Upper lobe of left lung (tissue), 4 donors: ENCODE results near the gene C10orf71.

Experiments used
- CTCF ChIP-seq, 6 experiments: fragments of 450-650 bp in 4 of 6; fragments of 200-600 bp in 2 of 6; sonication (generic) in 2 of 6; IDR thresholded peaks; one replicate each; pipeline ENCODE4 v1.5.1; 2016 to 2019; ENCODE audit warnings: antibody characterized with exemption in 6 of 6
- EP300 ChIP-seq, 4 donors: sonication (generic); formaldehyde crosslinking; IDR thresholded peaks; one replicate each; pipeline ENCODE4 v1.5.1; 2017; ENCODE audit warnings: antibody characterized with exemption in 4 of 4, control low read depth in 2 of 4
- POLR2A ChIP-seq, 4 donors: fragments of 450-650 bp; IDR thresholded peaks; one replicate each; pipeline ENCODE4 v1.5.1; 2016 to 2017; ENCODE audit warnings: antibody characterized with exemption in 4 of 4, mild to moderate bottlenecking in 2 of 4

- TF ChIP-seq POLR2A (IDR thresholded peaks at IDR 0.05) (no peak), CTCF (IDR thresholded peaks at IDR 0.05) (no peak), EP300 (IDR thresholded peaks at IDR 0.05) (no peak)
Measured at GRCh38 chr10:49257626-49258349, 41.2 kb upstream of the C10orf71 start.
